ENCODE measurements around the gene SLC47A1. TPM values are rescaled to one million over a fixed set of nuclear protein-coding genes. Genes with fewer than 3 reads are reported as not detected.

Gene SLC47A1
- total and polyA plus RNA-seq, 2 of the 13 experiments (the other 11 are each of a cell fraction or from before 2014, with no cell fraction given): 42.1 to 67.5 TPM

DNA sequence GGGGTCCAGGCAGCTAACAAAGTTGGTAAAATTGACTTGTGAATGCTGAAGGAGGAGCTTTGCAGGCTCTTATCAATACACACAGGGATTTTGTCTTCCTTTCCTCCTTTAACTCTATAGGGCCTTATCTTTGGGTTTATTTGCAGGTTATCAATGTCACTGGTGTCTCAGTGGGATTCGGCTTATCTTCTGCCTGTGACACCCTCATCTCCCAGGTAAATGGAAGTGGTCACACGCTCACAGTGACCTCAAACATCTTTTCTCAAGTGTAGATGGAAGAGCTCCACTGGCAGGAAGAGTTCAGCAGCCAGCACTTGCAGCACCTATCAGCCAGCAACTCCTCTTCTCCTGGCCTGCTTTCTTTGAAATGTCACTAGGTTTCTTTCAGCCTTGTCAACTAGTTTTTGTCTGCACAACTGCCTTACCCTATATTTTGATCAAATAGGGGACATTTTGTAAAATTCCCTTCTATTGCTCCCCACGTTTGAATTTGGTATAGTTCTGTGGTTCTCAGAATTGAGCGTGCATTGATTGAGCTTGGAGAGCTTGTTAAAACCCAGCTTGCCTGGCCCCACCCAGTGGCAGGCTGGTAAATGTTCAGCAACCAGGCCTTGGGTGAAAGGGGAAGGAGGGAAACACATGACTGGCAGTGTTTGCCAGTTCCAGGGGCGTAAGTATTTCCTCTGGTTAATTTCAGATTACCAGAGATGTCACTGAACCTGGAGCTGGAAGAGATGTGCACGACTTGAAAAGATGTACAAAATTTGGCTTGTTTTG, 12.8 kb downstream of the SLC47A1 start:
- FAIRE-seq (no peak), DNase-seq (ENCODE audit: low spot score) (no peak), ATAC-seq (no peak)
- BruUV-seq (replicated peaks): no TSS peak
- Histone ChIP-seq H3K4me2 (ENCODE audit: low read depth, low read length) (no peak overlapping the region), H3K4me1 (ENCODE audit: insufficient read depth, low read length) (peaks cover 54% of the 10 kb centered on the region), H3K79me2 (ENCODE audit: insufficient read depth, low read length) (peaks cover 17% of the 10 kb centered on the region), H4K20me1 (ENCODE audit: insufficient read depth, low read length) (no peaks in the 10 kb centered on the region), H2AFZ (ENCODE audit: low read length) (no peak overlapping the region), H3K4me3 (replicated peaks in 1 of 3; ENCODE audit: insufficient read depth in 1 of 3, low read depth in 2 of 3, low read length in 3 of 3) (no peak overlapping the region), H3K27ac (ENCODE audit: extremely low read length, insufficient read depth, low read length) (peak overlapping the region; percentile 28), H3K27me3 (ENCODE audit: control insufficient read depth in 1 of 2, insufficient read depth in 2 of 2, low read length in 2 of 2) (no peaks in the 10 kb centered on the region), H3K9ac (ENCODE audit: insufficient read depth, low read depth, low read length) (no peak overlapping the region), H3K36me3 (replicated peaks in 1 of 2; ENCODE audit: control insufficient read depth in 1 of 2, insufficient read depth in 2 of 2, low read length in 2 of 2) (peaks cover 5 to 40% of the 10 kb centered on the region in 2 experiments; a peak in 4 of 5 replicates), H3K9me3 (ENCODE audit: low read length) (no peaks in the 10 kb centered on the region)
- intact Hi-C loops (cut with micrococcal nuclease; ENCODE audit: unreplicated experiment): loop anchor here (1.0 kb wide), 1 partner anchor 32 kb away; no protein-coding TSS in a partner anchor
- POLR2A ChIA-PET: interaction anchor here (1.0 to 1.5 kb wide), 2 partner anchors 8 to 12 kb away, joined by 4 to 5 read pairs; partner anchors contain the start of gene SLC47A1
- CTCF ChIA-PET (ENCODE audit: low intra/inter-chr PET ratio, low total read pairs): no interaction called here
- in situ Hi-C loops (cut with HindIII; ENCODE audit: extremely low pct_ligation_motif_present, low pct_unique_long_range_greater_than_20kb): no loop called here
- 84% methylated on average over 6 of the region's 6 CpGs for WGBS (ENCODE audit: low lambda C conversion rate)
- TF ChIP-seq ERF (CRISPR knock-in tag; IDR thresholded peaks at IDR 0.05): no peak
- TF ChIP-seq FOXK1 (CRISPR knock-in tag; IDR thresholded peaks at IDR 0.05; ENCODE audit: borderline replicate concordance, low read depth): no peak
- TF ChIP-seq ZNF550 (CRISPR knock-in tag; IDR thresholded peaks at IDR 0.05; ENCODE audit: borderline replicate concordance): no peak
- TF ChIP-seq, protein P1, sequence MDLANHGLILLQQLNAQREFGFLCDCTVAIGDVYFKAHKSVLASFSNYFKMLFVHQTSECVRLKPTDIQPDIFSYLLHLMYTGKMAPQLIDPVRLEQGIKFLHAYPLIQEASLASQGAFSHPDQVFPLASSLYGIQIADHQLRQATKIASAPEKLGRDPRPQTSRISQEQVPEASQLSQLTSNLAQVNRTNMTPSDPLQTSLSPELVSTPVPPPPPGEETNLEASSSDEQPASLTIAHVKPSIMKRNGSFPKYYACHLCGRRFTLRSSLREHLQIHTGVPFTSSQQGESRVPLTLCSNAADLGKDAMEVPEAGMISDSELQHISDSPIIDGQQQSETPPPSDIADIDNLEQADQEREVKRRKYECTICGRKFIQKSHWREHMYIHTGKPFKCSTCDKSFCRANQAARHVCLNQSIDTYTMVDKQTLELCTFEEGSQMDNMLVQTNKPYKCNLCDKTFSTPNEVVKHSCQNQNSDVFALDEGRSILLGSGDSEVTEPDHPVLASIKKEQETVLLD (CRISPR knock-in tag; IDR thresholded peaks at IDR 0.05; ENCODE audit: low read depth): no peak
- no peak for TF ChIP-seq MED1 (CRISPR knock-in tag; IDR thresholded peaks at IDR 0.05)
- TF ChIP-seq ZNF24 (IDR thresholded peaks at IDR 0.05): no peak
- TF ChIP-seq PHB2 (IDR thresholded peaks at IDR 0.05; ENCODE audit: partially characterized antibody): no peak
- no peak for TF ChIP-seq ZNF414 (CRISPR knock-in tag; IDR thresholded peaks at IDR 0.05)
- TF ChIP-seq ZSCAN20 (CRISPR knock-in tag; IDR thresholded peaks at IDR 0.05; ENCODE audit: borderline replicate concordance): no peak
- TF ChIP-seq, protein P2, sequence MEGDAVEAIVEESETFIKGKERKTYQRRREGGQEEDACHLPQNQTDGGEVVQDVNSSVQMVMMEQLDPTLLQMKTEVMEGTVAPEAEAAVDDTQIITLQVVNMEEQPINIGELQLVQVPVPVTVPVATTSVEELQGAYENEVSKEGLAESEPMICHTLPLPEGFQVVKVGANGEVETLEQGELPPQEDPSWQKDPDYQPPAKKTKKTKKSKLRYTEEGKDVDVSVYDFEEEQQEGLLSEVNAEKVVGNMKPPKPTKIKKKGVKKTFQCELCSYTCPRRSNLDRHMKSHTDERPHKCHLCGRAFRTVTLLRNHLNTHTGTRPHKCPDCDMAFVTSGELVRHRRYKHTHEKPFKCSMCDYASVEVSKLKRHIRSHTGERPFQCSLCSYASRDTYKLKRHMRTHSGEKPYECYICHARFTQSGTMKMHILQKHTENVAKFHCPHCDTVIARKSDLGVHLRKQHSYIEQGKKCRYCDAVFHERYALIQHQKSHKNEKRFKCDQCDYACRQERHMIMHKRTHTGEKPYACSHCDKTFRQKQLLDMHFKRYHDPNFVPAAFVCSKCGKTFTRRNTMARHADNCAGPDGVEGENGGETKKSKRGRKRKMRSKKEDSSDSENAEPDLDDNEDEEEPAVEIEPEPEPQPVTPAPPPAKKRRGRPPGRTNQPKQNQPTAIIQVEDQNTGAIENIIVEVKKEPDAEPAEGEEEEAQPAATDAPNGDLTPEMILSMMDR (CRISPR knock-in tag; IDR thresholded peaks at IDR 0.05): peak; percentile 52
- TF ChIP-seq SETDB1 (CRISPR knock-in tag; IDR thresholded peaks at IDR 0.05; ENCODE audit: borderline replicate concordance): no peak
- no peak for TF ChIP-seq NR2F1 (CRISPR knock-in tag; IDR thresholded peaks at IDR 0.05)
- 0 out of 2 replicates have a peak, but pooled peaks have one; percentile 14 for TF ChIP-seq ZNF121 (CRISPR knock-in tag; IDR thresholded peaks at IDR 0.05)
- no peak for TF ChIP-seq DRAP1 (CRISPR knock-in tag; IDR thresholded peaks at IDR 0.05)
- no peak for TF ChIP-seq ZNF746 (CRISPR knock-in tag; IDR thresholded peaks at IDR 0.05)
- no peak for TF ChIP-seq HHEX (CRISPR knock-in tag; IDR thresholded peaks at IDR 0.05)
- no peak for TF ChIP-seq ZNF20 (CRISPR knock-in tag; IDR thresholded peaks at IDR 0.05)
- 0 out of 2 replicates have a peak, but pooled peaks have one; percentile 26 for TF ChIP-seq SMC3 (IDR thresholded peaks at IDR 0.05; ENCODE audit: low read length)
- no peak for TF ChIP-seq ZNF138 (CRISPR knock-in tag; IDR thresholded peaks at IDR 0.05; ENCODE audit: low read depth)
- TF ChIP-seq ZNF781 (CRISPR knock-in tag; IDR thresholded peaks at IDR 0.05; ENCODE audit: borderline replicate concordance, not compliant biosample characterization): no peak
